DMS 273 treated with DMSO at 0.1 percent for 48 hours (cell line): ENCODE measurements around the gene BLACAT1.
A peak's percentile ranks its signal among the peaks of the same experiment; 100 is the strongest.
"Not testable (repeated sequence)": the region's sequence is repeated elsewhere in the genome, so short reads cannot be mapped to it uniquely, and the experiment has no call there.

Source experiments
- DNase-seq: peaks from one replicate; lab custom pipeline; 2025; lab: John Stamatoyannopoulos, UW

Gene BLACAT1

DNA sequence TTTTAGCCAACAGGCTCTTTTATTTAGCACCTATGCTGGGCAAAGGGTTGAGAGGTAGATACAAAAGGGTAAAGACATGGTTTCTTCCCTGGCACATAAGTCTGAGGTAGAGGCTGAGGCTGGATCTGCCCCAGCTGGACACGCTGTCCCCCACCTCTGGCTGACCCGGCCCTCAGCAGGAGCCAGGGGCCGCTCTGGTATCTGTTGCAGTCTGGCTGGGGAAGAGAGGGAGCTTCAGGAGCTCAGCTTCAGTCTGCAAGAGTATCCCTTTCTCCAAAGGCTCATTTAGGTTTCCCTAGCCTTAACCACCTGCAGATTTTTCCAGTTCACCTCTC lies 14.2 kb downstream of the BLACAT1 start:
- DNase-seq: no peak

DNA sequence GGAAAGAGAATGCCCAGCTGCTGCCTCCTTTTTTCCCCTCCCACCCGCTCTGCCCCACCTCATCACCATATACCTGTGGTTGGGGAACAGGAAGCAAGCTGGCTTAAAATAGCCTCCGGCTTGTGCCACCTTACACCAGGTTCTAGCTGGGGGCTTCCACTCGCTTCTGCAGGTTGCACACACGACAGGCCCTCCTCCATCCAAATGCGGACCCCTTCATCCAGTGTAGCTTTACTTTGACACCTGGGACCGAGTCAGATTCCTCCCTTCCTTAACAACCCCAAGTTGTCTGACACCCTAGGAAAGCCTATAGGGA lies 14.6 kb downstream of the BLACAT1 start:
- no peak for DNase-seq

DNA sequence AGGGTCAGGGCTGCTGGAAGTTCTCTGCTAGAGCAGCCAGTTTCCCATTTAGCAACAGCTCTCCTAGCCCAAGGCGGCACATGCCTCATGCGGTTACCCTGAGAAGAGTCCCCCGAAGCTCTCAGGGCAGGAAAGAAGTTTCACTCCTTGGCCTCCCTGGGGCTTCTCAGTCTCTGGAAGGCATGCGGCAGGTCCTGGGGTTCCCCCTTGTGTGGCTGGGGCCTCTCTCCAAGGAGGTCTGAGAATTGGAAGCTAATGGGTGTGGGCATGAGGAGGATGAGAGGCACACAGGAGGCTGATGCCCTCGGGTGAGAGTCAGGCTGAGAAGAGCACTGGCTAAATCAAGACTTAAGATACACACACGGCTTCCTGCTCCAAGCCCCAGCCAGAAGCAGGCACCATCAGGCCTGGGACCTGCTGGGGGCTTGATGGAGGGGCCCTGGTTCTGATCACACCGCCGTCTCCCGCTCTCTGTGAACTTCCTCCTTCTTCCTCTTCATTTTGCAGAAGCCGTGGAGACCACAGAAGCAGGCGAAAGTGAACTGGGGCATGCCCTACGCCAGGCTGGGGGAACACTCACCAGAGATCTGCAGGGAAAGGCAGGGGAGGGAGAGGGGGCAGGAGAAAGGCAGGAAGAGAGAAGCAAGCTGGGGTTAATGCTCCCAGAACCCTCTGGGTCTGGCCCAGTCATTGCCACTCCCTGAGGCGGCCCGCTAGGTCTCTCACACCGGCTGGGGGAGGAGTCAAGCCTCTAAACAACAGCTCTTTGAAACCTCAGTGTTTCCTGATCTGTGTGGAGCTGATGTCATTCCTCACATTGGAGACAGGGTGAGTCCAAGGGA lies 15.1 kb downstream of the BLACAT1 start:
- no peak for DNase-seq

DNA sequence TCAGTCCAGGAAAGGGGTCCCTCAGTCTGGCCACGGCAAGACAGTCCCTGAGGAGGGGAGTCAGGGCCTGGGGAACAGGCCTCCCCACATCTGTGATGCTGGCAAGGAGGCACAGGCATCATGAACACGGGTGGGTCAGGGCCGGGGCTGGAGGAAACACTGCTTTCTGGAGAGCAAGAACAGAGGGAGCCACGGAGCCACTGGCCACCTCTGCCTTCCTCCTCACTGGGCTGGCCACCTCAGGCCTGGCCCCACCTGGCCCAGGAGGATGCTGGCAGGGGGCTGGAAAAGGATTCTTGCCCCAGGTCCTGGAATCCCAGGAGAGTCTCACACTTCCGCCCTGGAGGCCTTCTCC lies 15.7 kb downstream of the BLACAT1 start:
- DNase-seq: no peak

DNA sequence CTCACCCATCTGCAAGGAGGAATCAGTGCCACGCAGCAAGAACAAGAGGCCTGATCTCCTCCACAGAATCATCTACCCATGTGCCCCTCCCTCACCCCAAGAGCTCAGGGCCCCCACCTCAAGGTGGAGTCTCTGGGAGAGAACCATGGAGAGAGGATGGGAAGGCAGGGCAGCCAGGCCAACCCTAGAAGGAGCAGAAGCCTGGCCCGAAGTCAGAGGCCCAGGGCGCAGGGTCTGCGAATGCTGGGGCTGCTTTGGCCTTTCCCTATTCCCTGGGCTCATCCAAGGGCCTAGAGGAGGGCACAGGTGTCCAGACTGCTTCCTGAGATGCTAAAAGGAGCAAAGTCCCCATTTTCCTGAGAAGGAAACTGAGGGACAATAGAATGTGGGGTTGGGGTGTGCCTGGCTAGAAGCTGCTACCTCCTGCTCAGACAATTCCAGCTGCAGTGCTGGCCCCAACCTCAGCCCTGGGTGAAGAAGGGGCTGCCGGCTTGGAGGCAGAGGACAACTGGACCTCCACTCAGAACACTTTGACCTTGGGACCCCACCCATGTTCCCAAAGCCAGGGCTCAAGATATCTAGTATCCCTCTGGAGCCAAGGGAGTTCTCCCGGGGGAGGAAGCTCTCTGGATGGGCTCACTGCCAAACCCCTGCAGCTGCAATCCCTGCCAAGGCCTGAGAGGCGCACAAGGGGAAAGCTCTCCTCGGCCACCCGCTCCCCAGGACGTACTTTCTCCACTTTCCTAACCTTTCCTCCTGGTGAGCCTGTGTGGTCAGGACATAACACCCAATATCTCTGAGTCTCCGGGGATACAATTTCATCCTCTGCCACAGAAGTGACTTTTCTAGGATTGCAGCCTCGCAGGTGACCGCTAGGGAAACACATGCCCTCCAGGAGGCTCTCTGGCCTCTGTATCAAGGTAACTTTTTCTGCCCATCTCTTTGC lies 17.4 kb downstream of the BLACAT1 start:
- DNase-seq: peak; percentile 39

DNA sequence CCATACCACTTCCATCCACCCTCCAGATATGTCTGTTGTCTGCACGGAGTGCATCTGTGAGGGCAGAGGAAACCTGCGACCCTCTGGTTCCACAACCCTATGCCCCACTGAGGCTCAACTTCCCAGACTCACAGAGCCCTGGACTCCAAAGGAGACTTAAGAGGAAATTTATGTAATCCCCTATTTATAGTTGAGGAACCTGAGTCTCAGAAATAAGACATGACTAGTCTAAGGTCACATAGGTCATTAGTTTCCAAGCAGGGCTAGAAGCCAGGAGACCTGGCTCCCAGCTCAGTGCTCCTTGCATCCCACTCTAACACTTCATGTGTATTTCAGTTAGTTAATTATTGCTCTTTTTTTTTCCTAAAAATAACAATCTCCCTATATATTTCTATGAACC lies 18.3 kb downstream of the BLACAT1 start:
- DNase-seq: no peak

DNA sequence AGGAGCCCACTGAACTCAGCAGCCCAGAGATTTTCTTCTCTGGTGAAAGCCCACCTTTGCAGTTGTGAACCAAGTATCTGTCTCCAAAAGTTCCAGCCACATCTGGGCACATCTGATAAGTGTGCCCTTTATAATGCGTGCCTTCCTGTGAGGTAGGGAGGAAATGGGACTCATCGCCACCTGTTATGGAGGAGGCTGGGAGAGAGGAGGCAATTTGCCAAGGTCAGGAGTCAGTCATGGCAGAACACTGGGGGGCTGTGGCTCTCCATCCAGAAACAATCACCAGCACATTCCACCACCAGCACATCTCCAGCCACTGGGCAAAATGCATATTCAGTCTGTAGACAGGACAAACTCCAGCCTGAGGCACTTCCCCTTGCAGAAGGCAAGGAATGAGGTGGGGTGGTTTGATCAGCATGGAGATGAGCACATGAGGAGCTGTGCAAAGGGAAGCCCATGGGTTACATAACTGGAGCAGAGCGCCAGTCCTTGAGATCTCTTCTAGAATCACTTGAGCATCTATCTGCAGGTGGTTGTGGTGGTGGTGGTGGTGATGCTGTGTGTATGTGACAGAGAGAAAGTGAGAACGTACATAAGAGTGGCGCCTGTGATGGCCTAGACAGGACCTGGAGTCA lies 19.0 kb downstream of the BLACAT1 start:
- DNase-seq: no peak

DNA sequence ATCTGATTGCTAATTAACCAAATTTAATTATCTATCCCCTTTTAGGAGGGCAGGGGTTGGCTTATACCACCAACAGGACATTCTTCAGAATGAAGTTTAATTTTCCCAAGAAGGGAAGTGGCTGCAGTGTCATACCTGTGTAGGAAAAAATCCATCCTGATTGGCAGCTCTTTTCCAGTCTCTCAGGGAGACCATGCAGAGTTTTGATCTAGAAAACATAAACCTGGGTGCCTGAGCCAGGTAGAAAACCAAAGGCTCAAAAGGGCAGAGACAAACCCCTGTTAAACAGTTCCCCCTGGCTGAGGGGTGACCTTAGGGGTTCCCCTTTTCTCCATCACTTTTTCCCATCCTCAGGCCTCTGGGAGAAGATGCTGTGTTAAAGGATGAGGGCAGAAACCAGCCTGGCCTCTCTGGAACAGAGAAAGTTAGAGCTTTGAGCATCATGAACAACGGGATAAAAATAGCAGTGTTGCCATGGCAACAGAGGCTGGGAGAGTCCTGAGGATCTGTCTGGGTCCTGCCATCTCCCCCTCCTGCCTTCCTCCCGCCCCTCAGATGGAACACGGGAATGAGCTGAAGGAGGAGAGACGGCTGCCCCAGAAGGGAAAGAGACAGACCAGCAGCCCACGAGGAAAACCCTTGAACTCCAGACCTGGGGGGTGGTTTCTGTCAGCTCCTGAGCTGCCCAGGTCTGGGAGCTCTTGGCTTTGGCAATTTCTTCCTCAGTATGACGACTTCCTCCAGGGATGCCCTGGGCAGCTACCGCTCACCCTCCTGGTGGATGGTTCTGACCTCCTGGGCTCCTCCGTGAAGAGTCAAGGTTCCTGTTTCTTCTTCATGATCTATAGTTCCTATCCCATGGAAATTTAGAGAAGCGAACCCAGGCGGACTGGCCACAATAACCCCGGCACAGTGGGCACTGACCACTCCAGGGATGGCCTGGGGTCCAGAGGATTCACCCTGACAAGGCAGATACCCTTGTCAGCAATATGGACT lies 20.0 kb downstream of the BLACAT1 start:
- DNase-seq: no peak

DNA sequence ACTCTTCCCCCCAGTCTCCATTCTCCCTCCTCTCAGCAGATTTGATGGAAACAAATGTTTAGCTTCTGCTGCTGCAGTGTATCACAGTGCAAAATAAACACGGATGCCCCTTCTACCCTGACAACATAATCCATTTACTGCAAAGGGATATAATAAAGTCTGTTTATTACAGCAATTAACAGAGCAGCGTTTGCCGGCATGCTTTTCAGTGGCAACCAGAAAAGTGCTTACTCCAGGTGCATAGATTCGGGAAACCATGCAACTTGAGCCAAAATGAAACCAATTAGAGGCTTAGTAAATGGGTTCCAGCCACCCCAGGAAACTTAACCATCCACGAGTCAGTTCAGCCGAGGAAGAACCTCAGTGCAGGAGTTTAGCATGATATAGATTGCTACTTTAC lies 21.1 kb downstream of the BLACAT1 start:
- no peak for DNase-seq

DNA sequence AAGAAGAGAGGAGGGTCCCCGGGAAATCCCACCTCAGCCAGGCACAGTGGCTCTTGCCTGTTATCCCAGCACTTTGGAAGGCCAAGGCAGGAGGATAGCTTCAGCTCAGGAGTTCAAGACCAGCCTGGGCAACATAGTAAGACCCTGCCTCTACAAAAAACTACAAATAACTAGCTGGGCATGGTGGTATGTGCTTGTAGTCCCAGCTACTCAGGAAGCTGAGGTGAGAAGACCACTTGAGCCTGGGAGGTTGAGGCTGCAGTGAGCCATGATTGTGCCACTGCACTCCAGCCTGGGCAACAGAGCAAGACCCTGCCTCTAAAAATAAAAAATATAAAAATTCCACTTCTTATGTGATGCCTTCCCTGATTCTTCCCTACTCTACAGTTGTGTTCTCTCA lies 23.2 kb downstream of the BLACAT1 start:
- DNase-seq: not testable (repeated sequence)

DNA sequence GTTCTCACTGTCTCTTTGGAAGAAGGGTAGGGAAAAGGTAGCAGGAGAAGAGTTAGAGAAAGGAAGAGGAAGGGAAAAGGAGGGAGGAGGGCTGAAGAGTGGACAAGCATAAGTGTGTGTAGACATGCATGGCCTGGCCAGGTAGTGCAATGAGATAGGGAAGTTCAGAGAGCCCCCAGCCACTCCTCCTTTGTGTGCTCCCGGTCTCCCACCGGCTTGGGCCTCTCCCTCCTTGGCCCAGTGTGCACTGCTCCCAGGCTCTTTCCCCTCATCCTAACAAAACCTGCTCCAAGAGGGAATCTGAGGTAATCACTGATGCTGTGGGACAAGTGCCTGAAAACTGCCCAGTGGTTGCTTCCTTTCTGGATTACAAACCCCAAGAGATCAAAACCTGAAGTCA lies 23.7 kb downstream of the BLACAT1 start:
- no peak for DNase-seq

DNA sequence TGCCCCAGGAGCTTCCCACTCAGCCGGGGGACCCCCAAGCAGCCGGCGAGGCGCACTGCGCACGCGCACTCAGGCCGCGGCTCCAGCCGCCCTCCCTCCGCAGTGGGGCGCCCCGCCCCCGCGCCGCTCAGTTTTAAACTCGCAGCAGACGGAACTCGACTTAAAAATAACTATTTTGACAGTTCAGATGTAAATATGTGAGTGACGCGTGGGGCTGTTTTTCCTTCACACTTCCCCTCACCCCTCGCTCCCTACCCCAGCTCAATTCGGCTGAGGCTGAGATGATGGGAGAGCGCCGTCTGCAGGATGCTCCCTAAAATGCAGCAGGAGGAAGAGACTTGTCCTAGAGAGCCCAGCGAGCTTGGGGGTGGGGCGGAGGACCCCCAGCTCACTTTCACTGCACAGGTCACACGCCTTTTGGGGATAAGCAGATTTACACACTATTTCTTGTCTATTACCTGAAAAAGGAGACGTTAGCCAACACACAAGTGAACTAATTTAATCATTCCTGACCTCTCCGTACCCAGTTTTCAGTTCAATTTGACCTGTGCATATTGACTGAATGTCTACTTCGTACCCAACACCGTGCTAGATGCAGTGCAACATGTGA lies 25.0 kb downstream of the BLACAT1 start:
- no peak for DNase-seq

DNA sequence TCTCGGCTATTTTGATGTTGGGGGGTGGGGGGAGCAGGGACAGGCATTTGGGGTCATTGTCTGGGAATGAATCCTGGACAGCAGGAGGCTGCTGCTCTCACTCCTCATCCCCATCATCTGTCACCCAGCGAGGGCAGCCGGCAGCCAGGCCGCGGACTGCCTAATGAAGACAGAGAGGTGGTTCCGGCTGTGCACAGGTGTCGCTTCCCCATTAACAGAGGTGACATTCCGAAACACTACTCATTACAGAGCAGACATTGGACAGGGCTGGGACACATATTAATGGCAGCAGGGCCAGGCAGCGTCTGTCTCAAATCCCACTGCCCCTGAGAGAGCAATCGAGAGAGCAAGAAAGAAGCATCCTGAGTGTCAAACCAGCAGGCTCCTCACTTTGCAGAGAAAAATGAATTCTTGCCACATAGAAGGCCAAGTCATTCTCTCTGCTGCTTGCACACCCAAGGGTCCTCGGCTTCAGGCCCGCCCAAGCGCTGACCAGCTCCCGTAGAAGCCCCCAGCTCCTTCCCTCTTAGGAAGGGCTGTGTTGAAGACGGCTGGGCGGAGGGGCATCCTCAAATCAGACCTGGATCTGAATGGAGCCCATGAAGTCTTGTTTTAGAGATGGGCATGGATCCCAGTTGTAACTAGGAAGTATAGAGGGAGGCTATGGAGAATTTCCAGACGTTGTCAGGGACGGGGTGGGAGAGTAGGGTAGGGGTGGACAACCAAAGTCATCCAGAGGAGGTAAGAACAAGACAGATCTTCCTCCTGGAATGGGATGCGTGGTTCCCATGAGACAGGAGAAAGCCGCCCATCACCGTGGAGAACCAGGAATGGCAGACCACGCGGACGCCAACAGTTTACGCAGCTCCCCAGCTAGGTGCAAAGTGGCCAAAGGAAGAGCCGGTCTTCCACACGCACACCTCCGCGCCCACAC lies 25.8 kb downstream of the BLACAT1 start:
- DNase-seq: no peak

DNA sequence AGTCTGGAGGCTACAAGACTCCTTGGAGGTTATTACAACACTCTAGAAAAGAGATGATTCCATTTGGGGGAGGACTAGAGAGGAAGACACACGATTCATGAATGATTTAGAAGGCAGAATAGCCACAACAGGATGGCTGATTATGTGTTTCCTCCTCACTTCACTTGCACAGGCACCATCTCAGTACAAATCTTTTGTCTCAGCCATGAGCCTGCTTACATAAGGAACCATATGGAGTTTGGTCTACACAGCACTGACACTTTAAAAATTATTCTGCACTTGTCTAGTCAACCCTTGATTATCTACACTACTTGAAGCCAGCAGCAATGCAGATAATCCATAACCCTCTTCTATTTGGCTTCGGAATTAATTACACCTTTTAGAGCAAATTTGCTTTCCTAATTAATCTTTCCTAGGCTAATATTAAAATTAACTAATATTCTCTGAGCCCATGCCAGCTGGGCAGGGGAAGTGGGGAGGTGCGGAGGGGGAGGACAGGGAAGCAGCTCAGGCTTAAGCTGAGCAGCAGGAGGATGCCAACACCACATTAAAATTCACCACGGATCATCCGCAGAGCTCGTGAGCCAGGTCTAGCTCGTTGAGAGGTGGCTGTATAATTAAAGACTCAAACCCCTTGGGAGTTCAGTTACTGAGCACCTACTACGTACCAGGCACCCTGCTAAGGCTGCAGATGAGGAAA lies 30.8 kb downstream of the BLACAT1 start:
- no peak for DNase-seq

DNA sequence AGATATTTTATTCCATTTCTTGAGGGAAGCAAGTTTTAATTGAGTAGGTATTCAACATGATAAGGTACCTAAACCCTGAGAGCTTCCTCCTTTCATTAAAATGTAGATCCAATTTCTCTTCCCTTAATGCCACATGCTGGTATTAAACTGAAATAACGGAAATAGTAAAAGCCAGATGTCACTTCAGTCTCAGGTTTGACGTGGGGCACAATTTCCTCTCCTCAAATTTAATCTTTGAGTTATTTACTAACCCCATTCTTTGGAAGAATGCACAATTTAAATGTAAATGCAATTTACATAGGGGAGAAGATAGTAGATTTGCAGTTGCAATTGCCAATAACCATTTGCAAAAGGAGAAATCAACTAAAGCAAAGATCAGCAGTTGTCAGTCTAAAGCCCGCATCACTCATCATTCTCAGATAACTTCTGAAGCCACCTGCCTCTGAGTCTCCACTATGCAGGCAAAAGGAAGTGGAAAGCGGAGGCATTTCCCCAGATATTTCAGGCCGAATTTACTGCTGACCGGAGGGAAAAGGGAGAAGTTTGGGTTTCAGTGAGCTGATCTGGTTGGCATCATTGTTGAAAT lies 31.9 kb downstream of the BLACAT1 start:
- DNase-seq: no peak

DNA sequence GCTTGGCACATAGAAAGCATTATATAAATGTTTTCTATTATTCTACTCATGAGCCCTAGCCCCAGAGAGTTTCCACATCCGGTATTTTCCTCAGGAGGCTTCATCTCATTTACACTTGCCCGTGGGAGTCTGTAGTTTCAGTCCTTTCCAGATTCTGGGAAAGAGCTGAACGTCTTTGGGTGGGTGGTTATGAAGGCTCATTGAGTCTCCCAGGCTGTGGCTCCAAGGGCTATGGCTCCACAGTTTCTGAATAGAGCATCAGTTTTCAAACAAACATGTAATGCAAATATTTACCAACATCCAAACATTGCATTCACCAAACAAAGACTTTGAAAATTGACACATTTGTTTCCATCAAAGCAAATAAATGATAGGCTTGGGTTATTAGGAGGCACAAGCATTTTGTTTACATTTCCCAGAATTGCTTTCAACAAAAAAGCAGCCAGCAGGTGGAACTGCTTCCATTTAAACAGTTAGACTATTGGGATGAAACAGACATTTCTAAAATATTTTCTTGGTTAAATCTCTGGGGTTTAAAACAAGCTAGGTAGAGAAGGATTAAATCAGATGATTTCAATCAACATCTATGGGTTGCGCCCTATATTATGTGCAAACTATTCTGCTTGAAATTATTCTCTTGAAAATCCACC lies 32.7 kb downstream of the BLACAT1 start:
- DNase-seq: no peak

DNA sequence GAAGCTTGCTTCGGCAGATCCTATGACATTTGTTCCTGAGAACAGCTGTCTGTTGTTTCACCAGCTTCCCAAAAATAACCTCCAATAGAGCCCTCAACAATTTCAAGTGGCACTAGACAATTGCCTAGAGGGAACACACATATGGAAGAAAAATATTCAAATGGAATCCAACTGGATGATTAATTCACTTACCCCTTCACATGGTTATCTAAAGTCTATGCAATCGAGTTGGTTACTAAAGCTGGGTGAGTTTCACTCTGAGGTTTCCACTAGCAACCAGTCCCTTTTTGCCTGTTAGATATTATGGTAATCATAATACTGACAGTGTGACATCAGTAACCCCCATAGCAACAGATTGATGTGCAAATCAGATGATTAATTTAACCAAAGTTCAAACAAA lies 34.0 kb downstream of the BLACAT1 start, which contains the start of gene LEMD1:
Gene LEMD1, minus strand, starts transcription at position 259 of the 400 bp plus-strand sequence. CDS start 1,520 bp downstream, outside the sequence.
- no peak for DNase-seq

DNA sequence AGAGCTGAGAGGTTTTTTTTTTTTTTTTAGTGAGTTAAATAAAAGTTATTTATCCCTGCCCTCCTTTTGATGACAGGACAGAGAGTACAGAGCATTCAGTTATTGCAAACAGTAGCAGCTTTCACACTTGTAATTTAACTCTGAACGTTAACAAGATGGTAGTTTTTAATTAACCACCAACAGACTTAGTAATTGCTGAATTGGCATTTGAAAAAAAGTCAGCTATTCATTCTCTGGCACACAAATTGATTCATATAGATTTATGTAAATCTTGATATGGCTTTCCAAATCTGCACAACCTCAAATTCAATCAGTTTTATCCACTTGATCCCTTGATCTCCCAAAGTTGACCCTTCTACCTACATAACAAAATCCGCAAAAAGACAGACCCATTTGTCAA lies 34.9 kb downstream of the BLACAT1 start:
- DNase-seq: no peak
